Brain pericyte (primary cell): ENCODE results near the gene PCSK6.
"Not testable (repeated sequence)": the region's sequence is repeated elsewhere in the genome, so short reads cannot be mapped to it uniquely, and the experiment has no call there.

ENCODE experiments used
- DNase-seq: peaks from one replicate; pipeline ENCODE4 v3.0.0-alpha.2; 2012; ENCODE audit warnings: low read depth, low spot score

Gene PCSK6

DNA sequence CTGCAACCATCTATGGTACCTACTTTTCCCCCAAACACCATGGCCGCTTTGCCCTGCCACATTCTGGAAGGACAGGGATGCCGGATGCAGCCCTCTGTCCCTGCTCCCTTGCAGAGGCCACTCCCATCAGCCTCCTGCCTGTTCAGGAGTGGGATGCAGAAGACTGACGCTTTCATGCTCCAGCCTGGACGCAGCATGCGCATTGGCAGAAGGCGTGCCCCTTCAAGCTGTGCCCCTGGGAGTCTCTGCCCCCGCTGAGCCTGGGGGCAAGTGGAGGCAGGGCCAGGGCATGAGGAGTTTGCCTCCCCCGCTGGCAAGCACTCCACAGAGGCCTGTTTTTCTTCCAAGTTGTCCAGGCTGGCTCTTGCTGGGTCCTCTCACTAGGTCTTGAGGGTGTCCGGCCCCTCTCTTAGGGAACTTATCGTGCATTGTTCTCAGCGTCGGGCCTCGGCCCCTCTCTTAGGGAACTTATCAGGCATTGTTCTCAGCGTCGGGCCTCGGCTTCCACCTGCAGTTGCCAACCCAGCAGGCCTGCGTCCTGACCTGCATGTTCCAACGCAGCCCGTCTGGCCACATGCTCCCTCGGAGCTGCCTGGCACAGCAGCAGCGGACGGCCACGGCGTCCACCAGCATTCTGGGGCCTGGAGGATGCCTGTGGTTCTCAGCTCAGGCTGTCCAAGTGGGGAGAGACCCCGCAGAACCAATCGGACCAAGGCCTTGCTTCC, 179.9 kb downstream of the PCSK6 start:
- no peak for DNase-seq

DNA sequence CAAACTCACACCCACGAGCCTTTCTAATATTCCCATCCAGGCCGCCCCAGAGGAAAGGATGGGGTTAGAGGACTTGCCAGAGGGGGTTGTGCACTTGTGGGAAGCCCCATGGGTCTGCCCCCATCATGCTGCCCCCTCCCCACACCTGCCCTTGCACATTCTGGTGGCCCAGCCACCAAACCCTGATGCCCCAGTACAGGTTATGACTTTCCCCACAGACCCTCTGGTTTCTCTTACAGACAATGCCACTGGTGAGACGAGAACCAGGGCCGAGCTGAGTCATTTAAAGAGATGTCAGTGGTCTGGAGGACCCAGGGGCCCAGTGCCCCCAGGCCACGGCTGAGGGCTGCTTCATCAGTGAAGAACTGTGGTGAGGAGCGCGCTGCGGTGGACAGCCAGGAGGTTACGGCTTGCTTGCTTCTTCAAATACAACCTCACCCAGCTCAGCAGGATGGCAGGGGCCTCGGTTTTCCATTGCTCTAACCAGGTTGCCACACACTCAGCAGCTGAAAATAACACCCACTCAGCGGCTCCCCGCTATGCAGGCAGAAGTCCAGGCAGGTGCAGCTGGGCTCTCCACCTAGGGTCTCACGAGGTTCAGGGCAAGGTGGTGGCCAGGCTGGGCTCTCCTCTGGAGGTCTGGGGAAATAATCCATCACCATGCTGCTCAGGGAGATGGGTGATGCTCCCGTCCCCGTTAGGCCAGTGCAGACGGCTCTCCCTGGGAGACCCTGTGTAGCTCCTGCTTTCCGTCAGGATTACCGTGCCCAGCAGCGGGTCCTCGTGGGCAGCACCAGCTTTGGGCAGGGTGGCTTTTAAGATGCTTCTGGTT, 180.7 kb downstream of the PCSK6 start:
- no peak for DNase-seq

DNA sequence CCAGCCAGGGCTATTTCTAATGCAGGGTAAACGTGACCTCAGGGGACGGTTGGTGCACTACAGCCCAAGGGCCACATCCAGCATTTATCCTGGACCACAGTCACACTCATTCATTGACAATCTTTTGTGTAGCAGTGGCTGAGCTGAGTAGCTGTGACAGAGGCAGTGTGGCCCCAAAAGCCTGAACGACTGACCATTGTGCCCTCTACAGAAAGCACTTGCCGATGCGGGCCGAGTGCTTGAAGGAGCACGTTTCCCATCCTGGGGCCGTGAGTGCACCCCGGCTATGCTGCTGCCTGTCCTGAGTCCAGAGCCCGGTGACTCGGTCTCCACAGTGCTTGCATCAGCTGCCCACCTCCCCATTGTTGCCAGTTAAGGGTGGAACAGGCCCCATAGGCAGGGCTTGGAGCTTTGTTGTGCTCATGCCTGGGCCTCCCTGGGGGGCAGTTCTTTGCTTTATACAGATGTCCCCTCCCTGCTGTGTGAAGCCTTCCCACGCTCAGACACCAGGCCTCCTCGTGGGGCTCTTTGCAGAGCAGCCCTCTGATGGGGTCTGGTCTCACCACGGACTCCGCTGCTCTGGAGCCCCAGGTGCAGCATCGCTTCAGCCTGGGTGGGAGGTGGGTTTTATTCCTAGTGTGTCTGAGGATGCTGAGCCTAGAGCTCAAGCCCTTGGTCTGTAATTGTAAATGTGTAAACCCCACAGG, 181.5 kb downstream of the PCSK6 start:
- no peak for DNase-seq

DNA sequence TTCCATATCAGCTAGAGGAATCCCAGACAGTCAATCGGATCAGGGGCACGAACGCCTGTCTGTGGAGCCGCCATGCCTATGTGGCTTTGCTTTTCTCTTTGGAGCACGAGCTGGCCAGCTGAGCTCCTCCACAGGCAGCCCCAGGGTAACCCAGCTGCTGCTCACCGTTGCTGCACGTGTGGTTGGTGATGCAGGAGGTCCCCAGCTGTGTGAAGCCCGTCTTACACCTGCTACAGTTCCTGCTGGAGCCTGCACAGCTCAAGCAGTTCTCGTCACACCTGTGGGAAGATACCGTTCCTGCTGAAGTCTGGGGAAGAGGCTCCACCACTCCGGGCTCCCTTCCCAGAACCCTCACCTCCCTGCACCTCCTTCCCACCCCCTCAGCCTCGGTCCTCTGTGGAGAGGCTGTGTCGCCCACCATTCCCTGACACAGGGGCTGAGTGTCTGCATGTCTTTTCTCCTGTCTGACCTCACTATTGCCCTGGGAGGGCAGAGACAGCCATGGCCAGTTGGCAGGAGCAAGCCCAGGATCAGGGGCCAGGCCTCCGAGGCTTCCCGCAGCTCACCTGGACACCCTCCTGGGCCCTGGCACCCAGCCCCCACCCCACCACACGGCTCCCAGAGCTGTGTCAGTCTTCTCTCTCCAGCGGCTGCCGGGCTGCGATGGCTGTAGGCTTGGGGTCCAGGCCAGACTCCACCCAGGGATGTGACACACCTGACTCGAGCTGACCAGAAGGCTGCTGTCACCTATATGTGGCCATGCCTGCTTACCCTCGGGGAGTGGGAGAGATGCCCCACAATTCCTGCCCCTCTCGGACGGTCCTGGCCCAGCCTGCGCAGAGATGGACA, 182.2 kb downstream of the PCSK6 start:
- no peak for DNase-seq

DNA sequence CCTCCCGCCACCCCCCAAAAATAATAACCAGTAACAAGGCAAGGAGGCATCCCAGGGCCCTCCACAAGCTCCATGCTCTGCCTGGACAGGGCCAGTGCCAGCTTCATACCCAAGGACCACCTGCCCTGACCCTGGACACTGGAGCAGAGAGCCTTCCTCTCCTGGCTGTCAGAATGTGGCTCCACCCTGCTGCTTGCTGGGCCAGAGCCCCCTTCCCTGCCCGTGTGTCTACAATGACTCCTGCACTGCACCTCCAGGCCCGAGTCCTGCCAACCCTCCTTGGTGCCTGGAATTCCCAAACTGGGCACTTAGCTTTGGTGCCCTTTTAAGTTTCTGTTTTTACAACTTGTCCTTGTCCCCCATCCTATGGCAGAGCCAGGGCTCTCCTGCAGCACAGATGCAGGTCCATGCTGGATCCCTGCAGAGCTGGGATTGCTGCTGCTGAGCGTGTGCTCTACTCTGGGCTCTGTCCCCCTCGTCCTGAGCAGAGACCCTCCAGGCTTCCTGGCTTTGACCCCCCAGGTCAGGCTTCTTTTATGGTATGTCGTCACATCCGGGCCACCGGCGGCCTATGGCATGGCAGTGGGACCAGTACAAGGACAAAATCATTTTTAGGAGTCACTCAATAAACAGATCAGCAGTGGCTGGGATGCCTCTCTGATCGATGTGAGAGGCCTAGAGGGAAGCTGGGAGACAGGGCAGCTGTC, 183.0 kb downstream of the PCSK6 start:
- no peak for DNase-seq

DNA sequence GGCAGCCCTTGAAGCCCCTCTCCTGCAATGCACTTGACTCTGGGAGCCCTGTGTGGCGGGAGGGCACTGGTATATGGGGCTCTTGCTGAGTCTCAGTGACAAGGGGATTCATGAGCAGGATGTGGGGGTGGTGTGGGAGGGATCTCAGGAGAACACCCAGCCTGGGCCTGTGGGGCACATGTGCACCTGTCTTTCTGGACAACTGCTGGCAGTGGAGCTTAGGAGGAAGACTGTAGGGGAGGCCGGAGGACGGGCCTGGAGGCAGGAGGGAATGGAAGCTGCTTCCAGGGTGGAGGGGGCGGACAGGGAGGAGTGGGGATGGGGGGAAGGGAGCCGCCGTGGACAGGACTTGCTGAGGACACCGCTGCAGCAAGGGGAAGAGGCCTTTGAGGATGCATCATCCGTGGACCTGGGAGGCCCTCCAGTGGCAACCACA, 183.7 kb downstream of the PCSK6 start:
- DNase-seq: no peak

DNA sequence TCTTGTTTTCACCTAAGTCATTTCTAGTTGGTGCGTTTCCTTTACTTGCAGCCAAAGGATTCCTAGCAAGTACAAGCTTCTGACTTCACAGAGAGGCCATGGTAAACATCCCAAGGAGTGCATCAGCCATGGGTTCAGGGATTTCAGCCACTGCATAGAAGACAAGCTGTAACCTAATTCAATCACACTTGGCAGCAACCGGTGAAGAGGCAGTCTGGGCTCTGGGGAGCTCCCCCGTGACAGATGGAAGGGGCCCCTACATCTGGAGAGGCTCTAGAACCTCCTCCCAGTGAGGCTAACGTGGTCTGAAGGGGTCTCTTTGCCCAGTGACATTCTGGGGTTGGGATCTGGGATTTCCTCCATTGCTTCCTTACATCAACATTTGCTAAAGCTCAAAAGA, 186.1 kb downstream of the PCSK6 start:
- no peak for DNase-seq

DNA sequence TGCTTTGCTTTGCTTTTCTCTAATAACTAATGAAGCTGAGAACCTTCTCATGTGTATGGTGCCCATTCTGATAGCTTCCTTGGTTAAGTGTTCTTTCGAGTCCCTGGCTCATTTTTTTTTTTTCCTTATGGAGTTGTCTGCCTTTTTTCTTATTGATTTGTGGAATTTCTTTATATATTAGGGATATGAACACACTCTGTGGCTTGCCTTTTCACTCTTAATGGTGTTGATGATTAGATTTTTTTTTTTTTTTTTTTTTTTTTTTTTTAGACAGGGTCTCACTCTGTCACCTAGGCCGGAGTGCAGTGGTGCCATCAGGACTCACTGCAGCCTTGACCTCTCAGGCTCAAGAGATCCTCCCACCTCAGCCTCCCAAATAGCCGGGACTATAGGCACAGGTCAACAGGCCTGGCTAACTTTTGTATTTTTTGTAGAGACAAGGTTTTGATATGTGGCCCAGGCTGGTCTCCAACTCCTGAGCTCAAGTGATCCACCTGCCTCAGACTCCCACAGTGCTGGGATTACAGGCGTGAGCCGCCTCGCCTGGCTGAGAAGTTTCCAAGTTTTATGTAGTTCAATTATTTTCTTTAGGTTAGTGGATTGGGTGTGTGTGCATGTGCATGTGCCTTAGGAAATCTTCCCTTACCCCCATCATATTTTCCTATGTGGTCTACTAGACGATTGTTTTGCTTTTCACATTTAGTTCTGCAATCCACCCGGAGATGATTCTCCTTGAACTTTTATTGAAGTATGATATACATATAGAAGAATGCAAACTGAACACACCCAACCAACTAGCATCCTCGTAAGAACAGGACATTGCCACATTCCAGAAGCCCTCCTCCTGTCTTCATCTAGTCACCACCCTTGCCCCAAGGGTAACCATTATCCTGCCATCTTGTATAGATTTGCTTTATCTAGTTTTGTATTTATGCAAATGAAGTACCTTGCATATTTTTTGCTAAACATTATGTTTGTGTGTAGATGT, 192.8 kb downstream of the PCSK6 start:
- DNase-seq: no peak

DNA sequence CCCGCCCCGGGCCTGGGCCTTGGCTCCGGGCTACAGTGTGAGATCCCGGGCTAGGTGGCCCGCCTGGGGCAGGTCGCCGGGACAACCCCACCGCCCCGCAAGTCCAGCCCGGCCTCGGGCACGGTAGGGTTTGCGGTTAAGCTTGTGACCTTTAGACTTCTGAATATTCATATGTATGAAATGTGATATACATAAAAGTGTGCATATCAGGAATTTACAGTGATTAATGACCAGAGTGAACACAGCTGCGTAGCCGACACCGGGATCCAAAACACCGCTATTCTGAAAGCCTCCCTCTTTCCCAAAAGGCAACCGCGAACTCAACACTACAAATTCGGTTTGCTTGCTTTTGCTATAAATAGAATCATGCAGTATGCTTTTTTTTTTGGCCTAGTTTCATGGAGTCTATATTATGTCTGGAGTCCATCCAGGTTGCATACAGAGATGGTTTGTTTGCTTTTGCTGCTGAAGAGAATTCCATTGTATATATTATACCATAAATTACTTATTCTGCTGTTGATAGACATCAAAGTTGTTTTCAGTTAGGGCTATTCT, 193.8 kb downstream of the PCSK6 start:
- DNase-seq: peak; percentile 52

DNA sequence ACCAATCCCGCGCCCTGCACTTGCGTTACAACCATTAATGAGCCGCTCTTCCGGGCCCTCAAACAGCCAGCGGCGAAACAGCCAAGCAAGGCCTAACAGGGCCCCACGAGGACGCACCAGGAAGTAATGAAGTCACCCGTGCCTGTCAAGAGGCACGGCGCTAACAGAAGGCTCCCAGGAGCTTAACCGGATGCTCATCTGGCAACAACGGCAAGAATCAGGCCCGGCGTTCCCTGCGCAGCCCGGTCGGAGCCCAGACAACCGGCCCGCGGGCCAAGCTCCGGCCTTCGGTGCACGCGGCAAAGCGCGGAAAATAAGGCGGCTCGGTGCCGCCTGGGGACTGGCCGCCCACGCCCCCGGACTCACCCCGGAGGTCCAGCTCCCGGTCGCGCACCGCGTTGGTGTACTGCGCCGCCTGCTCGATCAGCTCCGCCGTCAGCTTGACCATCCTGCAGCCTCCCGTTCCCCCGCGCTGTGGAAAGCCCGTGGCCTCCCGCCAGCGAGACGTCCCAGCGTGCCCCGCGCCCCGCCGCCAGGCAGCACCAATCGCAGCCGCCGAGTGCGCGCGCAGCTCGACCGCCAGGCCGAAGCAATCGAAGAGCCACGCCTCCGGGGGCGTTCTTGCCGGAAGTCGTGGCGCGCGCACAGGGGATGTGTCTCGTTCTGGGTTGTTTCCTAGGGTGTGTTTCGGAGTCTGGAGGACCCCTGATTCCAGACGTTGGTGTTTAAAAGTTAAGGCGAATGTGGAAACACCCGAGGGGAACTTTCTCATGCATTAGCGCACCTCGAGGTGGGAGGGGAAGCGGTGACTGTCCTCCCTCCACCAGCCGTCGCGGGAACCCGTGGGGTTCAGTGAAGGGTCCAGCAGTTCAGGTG, 194.5 kb downstream of the PCSK6 start, which contains the start of gene SNRPA1:
SNRPA1 (minus strand) TSS at position 518 of the 876 bp plus-strand sequence; CDS start at position 448, 70 bp downstream.
- peak; percentile 79 for DNase-seq

DNA sequence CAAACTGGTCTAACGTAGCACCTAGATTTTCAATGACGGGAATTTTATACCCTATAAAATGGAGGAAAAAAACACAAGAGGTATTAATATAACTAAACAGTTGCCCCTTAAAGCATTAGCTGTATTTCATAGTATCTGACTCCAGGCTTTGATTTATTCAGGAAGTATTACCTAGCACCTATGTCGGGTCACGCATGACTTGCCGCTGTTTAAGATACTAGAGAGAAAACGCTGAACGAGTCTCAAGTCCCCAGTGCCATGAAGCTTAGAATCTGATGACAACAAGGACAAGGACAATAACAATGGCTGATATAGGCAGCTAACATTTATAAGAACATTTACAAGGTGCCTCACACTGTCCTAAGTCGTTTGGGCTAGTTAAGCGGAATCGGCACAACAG, 196.4 kb downstream of the PCSK6 start:
- DNase-seq: no peak

DNA sequence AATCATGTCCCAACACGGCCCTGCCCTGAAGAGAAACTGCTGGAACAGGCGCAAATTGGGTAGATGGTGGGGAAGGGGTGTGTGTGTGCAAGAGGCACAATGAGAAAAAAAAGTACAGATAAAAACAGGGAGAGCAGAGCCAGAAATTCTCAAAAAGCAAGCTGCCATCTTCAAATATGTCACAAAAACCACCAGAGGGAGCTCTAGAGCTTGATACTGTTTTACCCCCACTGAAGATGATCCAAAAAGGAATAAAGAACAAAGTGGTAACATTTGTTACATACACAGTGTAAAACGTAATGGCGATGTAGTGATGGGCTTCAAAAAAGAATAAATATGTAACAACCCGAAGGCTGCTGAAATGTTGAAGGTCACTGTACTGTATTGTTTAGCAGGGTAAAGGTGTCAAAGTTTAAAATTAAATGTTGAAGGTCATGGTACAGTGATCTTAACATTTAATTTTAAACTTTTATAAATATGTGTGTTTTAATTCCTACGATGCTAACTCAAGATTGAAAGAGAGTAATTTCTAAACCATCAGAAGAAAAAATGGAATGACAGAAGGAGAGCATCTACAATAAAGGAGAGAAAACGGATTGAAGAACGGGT, 200.5 kb downstream of the PCSK6 start:
- DNase-seq: no peak

DNA sequence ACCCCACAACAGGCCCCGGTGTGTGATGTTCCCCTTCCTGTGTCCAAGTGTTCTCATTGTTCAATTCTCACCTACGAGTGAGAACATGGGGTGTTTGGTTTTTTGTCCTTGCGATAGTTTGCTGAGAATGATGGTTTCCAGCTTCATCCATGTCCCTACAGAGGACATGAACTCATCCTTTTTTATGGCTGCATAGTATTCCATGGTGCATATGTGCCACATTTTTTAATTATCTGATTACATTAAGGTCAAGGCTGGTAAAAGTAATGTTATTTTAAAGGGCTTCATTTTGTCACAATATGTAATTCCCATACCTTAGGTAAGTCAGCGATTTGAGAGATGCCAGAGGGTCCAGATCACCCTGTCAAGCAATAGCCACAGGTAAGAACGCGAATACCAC, 202.2 kb downstream of the PCSK6 start:
- not testable (repeated sequence) for DNase-seq

DNA sequence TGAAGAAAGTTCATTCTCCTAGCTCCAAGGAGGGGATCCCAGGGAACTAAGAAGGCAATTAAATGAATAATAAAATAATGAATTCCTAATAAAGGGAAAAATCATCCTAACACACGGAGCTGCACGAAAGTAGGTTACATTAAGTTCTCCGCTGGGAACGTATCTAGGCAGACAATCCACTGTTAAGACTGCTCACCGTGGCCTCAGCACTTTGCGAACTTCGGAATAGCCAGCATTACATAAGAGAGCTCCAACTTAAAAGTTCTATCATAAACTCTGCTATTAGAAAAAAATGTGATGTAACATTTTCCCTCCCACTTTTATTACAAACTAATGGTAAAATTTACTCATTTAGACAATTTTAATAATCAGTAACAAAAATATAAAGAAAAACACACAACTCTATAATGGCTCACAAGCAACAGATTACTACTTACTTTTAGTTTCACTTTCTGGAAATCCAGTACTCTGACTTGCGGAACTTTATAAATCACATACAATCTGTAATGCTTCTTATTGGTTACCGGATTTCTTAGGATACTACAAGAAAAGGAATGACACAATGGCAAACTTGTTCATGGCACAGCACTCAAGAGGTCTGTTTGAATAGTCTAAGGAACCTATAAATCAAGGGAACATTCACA, 202.9 kb downstream of the PCSK6 start:
- no peak for DNase-seq

DNA sequence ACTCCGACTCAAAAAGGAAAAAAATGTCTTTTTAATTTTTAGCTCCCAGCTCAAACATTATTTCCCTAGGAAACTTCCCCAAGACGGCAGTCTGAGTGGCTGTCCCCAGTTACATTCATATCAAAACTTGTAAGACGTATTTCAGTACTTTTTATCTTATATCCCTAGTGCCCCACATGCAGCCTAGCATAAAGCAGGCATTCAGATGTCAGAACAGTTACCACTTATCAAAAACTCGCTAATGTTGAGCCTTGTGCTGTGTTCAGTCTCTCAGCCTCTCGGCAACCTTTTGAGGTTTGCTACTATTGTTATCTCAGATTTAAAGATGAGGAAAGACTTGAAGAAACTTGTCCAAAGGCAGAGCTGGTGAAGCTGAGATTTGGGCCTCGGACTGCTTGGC, 205.6 kb downstream of the PCSK6 start:
- DNase-seq: no peak

DNA sequence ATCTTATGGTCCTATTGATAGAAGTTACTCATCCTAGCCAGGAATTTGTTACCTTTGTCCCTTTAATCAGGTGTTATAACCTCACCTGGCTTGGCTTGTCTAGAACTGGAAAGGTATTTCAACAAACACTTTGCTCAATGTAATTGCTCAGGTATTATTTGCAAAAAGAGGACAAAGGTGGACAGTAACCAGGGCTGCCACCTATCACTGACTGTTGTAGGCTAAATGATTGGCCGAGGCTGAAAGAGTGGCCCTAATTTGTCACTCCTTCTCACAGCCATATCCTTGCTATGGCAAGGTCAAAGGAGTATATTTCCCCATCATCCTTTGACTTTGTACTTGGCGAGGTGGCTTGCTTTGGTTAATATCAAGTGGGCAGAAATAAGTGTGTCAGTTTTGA, 209.5 kb downstream of the PCSK6 start:
- DNase-seq: no peak

DNA sequence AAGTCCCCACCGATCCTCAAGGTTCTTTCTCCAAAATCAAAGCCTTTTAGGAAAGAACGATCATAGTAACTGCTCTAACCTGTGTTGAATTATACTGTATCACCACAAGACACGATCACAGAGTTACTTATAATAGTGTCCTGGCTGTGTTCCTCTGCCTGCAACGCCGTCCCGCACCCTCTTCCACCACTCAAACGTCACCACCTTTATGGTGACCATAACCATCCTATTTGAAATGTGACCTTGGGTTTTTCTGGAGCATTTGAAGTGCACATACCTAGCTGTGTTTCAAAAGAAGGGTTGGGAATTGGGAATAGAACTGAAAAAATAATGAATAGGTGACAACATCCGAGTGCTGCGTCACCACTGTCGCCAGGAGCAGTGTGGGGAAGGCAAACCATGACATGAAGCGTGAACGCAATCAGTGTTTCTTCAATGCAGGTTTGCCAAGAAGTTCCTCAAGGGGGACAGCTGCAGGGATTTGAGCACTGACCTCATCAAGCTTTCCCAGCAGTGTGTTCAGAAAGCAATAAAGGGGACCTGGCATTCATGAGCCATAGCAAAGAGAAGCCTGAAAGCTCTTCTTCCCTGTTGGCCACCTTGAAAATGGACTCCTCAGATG, 211.5 kb downstream of the PCSK6 start:
- no peak for DNase-seq
